Epithelial cell of esophagus (primary cell): ENCODE results near the gene CERK.

Source experiments
- DNase-seq: peaks from one replicate; pipeline ENCODE4 v3.0.0; 2010; ENCODE audit warnings: low read depth
- H3K4me3 ChIP-seq: 2 replicates; pipeline ENCODE4 v1.5.1; 2011; ENCODE audit warnings: mild to moderate bottlenecking, low read length, control low read depth
- CTCF ChIP-seq: IDR thresholded peaks from 2 replicates; pipeline ENCODE4 v1.5.1; 2011; ENCODE audit warnings: low read depth, mild to moderate bottlenecking, low read length, control low read depth, inconsistent platforms; ENCODE audit not compliant: insufficient read depth; ENCODE audit errors: missing control alignments

Gene CERK

DNA sequence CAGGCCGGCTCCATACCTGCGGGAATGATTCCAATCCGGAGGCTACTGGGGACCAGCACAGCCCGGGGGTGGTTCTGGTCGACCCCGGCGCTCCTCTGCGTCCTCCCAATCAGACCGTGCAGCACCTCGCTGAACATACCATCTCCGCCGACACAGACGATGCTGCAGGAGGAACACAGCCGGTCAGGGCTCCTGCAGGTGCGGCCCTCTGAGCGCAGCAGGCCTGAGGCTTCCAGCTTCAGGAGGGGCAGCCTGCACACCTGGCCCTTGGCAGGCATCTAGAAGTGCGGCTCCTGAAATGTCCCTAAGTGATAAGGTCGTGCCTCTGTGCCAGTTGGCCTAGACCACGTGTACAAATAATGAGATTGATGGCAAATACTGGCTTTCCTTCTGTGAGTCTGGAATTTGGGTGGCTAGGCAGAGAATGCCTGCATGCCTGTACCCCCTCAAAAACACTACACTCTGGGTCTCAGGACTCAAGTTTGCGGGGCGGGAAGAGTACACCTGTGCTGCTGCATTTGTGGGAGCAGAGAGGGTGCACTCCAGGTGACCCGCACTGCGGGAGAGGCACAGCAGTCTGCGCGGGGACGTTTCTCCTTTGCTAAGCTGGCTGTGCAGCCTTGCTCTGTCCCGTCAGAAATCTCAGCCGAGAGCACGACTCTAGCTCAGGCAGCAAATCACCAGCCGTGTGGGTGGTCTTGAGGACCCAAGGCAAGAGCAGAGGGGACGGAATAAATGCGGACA lies 30.1 kb downstream of the CERK start:
- no peak for TF ChIP-seq CTCF
- no peak for DNase-seq
- no peak overlapping the region for H3K4me3 ChIP-seq

- TF ChIP-seq CTCF, result no peak
- no peak for DNase-seq
- H3K4me3 ChIP-seq, result no peak overlapping the region
Measured at GRCh38 chr22:46707305-46707704, 30.7 kb downstream of the CERK start.

DNA sequence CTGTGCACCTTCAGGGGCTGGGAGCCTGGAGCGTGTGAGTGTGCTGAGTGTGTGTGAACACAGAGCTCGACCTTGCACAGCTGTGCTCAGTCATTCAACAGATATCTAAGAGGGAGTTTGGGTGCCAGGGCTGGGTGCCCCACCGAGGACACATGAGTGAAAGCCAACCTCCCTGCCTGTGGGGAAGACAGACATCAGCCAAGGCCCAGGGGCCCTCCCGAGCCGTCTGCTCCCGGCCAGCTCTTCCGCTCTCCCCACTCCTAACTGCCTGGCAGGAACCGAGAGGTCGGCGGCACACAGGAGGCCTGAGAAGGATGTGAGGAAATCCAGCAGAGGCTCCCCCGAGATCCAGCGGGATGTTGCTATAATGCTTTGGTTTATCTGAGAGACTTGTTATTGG lies 32.0 kb downstream of the CERK start:
- no peak for TF ChIP-seq CTCF
- no peak for DNase-seq
- H3K4me3 ChIP-seq, result no peak overlapping the region

DNA sequence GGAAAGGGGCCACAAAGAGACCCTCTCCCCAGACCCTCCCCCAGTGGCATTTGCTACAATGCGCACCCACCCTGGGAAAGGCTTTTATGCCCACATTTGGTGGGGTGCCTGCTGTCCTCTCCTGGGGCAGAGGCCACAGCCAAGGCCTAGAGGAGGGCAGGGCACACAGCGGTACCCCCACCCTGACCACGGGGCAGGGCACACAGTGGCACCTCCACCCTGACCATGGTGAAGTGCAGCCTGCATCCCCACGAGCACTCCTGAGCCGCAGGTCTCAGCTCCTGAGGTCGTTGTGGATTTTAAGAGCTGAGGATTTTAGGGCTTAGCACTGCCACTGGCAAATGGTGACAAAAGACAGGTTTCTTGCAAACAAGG lies 34.1 kb downstream of the CERK start:
- no peak for DNase-seq
- no peak for TF ChIP-seq CTCF
- no peak overlapping the region for H3K4me3 ChIP-seq

GRCh38 chr22:46703171-46703995 lies 34.7 kb downstream of the CERK start:
- no peak overlapping the region for H3K4me3 ChIP-seq

GRCh38 chr22:46701262-46701661 lies 36.8 kb downstream of the CERK start:
- no peak for TF ChIP-seq CTCF
- H3K4me3 ChIP-seq, result no peak overlapping the region
- DNase-seq, result no peak

More at GRCh38 chr22:46703171-46703995, 34.7 kb downstream of the CERK start:
- no peak for TF ChIP-seq CTCF
- no peak for DNase-seq
